Stomach (tissue), 9 donors: ENCODE measurements around the gene MFSD6. TPM values are rescaled to one million over a fixed set of nuclear protein-coding genes. Genes with fewer than 3 reads are reported as not detected.

Source experiments
- DNase-seq, 2 donors: peaks; one replicate each; pipeline versions ENCODE4 v3.0.0 to v3.0.0-alpha.2; 2013 to 2019
- H3K27ac ChIP-seq, 5 donors: fragments of 200-600 bp in 4 of 5; sonication (generic) in 4 of 5; one replicate each; pipeline ENCODE4 v1.5.1; 2013 to 2019; ENCODE audit warnings: mild to moderate bottlenecking in 1 of 5, moderate library complexity in 1 of 5
- H3K27me3 ChIP-seq, 3 donors: fragments of 200-600 bp; sonication (generic); one replicate each; pipeline ENCODE4 v1.5.1; 2017 to 2019; ENCODE audit warnings: mixed run types in 1 of 3
- H3K36me3 ChIP-seq, 4 donors: fragments of 200-600 bp; sonication (generic); 1 replicate in 3 of 4; 2 replicates in 1 of 4; pipeline ENCODE4 v1.5.1; 2016 to 2019
- H3K4me1 ChIP-seq, 4 donors: fragments of 200-600 bp; sonication (generic); one replicate each; pipeline ENCODE4 v1.5.1; 2016 to 2019
- H3K4me3 ChIP-seq, 4 donors: fragments of 200-600 bp; sonication (generic) in 3 of 4; one replicate each; pipeline ENCODE4 v1.5.1; 2016 to 2019; ENCODE audit warnings: mild to moderate bottlenecking in 1 of 4
- H3K9me3 ChIP-seq, 4 donors: fragments of 200-600 bp; sonication (generic); one replicate each; pipeline ENCODE4 v1.5.1; 2016 to 2019
- CTCF ChIP-seq, 7 experiments: fragments of 450-650 bp in 4 of 7; fragments of 200-600 bp in 3 of 7; sonication (generic) in 3 of 7; IDR thresholded peaks; one replicate each; pipeline ENCODE4 v1.5.1; 2016 to 2019; ENCODE audit warnings: antibody characterized with exemption in 7 of 7, control low read depth in 2 of 7, mild to moderate bottlenecking in 1 of 7
- EP300 ChIP-seq: sonication (generic); formaldehyde crosslinking; IDR thresholded peaks from one replicate; pipeline ENCODE4 v1.6.1; 2017; ENCODE audit warnings: antibody characterized with exemption
- POLR2A ChIP-seq, 4 donors: fragments of 450-650 bp; IDR thresholded peaks; one replicate each; pipeline ENCODE4 v1.6.1; 2016; ENCODE audit warnings: antibody characterized with exemption in 4 of 4, control low read depth in 2 of 4, mild to moderate bottlenecking in 1 of 4, moderate library complexity in 1 of 4
- POLR2AphosphoS5 ChIP-seq, 3 donors: sonication (generic); formaldehyde crosslinking; IDR thresholded peaks; one replicate each; pipeline ENCODE4 v1.6.1; 2016; ENCODE audit warnings: antibody characterized with exemption in 3 of 3
- WGBS, 5 donors: extraction: QIAGEN DNeasy Blood & Tissue Kit in 3 of 5; methylation state at CpG; one replicate each; pipeline versions ENCODE4 v1.1.5 to v1.1.7; 2013 to 2018; 5-methylcytosine and 5-hydroxymethylcytosine counted together
- intact Hi-C: fragments of 100-400 bp; cut with DNase I; formaldehyde crosslinking; loops from one replicate; pipeline ENCODE4 v1.15.1; 2023; ENCODE audit warnings: low total_unique reads
- polyA plus RNA-seq, 3 donors: library from polyadenylated mRNA; stranded (reverse); fragments of 200-250 nt; gene quantifications; one replicate each; pipeline ENCODE4 v1.2.3, GENCODE V29; 2013
- total RNA-seq, 5 donors: library from RNA; depleted of rRNA; stranded (reverse); fragments of >200 nt; gene quantifications; one replicate each; pipeline versions ENCODE4 v1.1.0 to v1.2.3, GENCODE V29; 2014 to 2016
- donor health status: healthy with polysubstance abuse.
- donor health status: Bipolar disorder and iron deficiency.
- donor health status: healthy.

The MFSD6 gene
- total and polyA plus RNA-seq, 8 donors = 9.2 to 134 (median 37.2) TPM

- Histone ChIP-seq H3K4me1 (peaks cover 7 to 38% (median 25%) of the 10 kb centered on the region in 4 donors), H3K9me3 (no peaks in the 10 kb centered on the region), H3K27me3 (no peaks in the 10 kb centered on the region), H3K4me3 (no peak overlapping the region), H3K36me3 (peaks cover 0 to 59% (median 37%) of the 10 kb centered on the region in 4 donors), H3K27ac (peak overlapping the region; percentile 64 to 75 (median 68))
- intact Hi-C loops = no loop called here
- TF ChIP-seq POLR2AphosphoS5 (IDR thresholded peaks at IDR 0.05) = peak in 2 of 3 donors; percentile 30 to 47
- no peak for TF ChIP-seq EP300
- TF ChIP-seq CTCF (IDR thresholded peaks at IDR 0.05) = peak in 1 of 7 experiments; percentile 28
- no peak for TF ChIP-seq POLR2A (IDR thresholded peaks at IDR 0.05)
- peak in 1 of 2 donors; percentile 64 for DNase-seq
- WGBS, 5 donors = 37 to 67% (median 46%) methylated on average over 7 of the region's 7 CpGs
Measured at GRCh38 chr2:190500054-190500502, 91.9 kb downstream of the MFSD6 start.

DNA sequence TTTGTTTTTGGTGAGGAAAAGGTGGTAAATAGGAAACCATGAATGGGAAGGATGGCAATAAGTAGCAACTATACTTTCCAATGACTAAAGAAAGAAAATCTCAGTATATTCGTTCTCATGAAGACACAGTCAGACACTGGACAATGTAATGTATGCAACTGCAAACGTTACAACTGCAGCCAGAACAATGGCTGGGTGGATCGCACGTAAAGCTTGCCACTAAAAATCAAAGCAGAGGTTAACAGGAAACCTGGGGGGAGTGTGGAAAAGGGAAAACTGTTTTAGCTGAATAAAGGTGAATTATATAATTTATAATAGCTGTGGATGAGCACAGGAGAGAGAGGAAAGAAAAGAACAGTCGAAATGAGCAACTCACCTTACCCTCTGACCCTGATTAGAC lies 93.1 kb downstream of the MFSD6 start:
- H3K36me3 ChIP-seq = peaks cover 0 to 70% (median 47%) of the 10 kb centered on the region in 4 donors
- H3K9me3 ChIP-seq = no peaks in the 10 kb centered on the region
- peaks cover 7 to 43% (median 25%) of the 10 kb centered on the region in 4 donors for H3K4me1 ChIP-seq
- H3K27me3 ChIP-seq = no peaks in the 10 kb centered on the region
- no peak for DNase-seq
- 60 to 75% (median 72%) methylated on average over 5 of the region's 5 CpGs for WGBS, 5 donors
- intact Hi-C loops = no loop called here
- TF ChIP-seq POLR2A (IDR thresholded peaks at IDR 0.05) (no peak), EP300 (no peak), POLR2AphosphoS5 (IDR thresholded peaks at IDR 0.05) (no peak), CTCF (IDR thresholded peaks at IDR 0.05) (no peak)
- H3K4me3 ChIP-seq = no peak overlapping the region
- H3K27ac ChIP-seq = peak overlapping the region in 1 of 5 donors; percentile 75

GRCh38 chr2:190501702-190502407 lies 93.7 kb downstream of the MFSD6 start:
- intact Hi-C loops = no loop called here
- Histone ChIP-seq H3K4me1 (peaks cover 7 to 43% (median 25%) of the 10 kb centered on the region in 4 donors), H3K9me3 (no peaks in the 10 kb centered on the region), H3K27me3 (no peaks in the 10 kb centered on the region), H3K27ac (peak overlapping the region in 1 of 5 donors; percentile 75), H3K4me3 (no peak overlapping the region), H3K36me3 (peaks cover 0 to 73% (median 51%) of the 10 kb centered on the region in 4 donors)
- DNase-seq = no peak
- TF ChIP-seq CTCF (IDR thresholded peaks at IDR 0.05) (no peak), POLR2A (IDR thresholded peaks at IDR 0.05) (no peak), POLR2AphosphoS5 (IDR thresholded peaks at IDR 0.05) (no peak), EP300 (no peak)
- WGBS, 5 donors = 48 to 58% (median 57%) methylated on average over 3 of the region's 3 CpGs

DNA sequence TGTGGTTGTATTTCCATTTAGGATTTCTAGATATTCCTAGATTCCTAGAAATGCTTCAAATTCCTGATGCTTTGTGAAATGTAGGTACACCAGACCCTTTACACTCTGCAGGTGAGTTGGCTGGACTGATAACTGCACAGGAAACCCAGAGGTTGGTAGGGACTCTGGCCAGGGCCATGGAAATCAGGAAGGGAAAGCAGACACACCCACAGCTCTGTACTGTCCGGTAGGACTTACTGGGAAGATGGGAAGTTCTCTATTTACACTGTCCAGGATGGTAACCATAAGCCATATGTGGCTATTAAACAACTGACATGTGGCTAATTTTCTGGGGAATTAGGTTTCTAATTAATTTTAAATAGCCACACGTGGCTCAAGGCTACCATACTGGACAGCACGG lies 94.9 kb downstream of the MFSD6 start:
- TF ChIP-seq CTCF (IDR thresholded peaks at IDR 0.05) (no peak), EP300 (no peak), POLR2AphosphoS5 (IDR thresholded peaks at IDR 0.05) (no peak), POLR2A (IDR thresholded peaks at IDR 0.05) (no peak)
- intact Hi-C loops = no loop called here
- no peak for DNase-seq
- no peak overlapping the region for H3K4me3 ChIP-seq
- peaks cover 0 to 64% (median 43%) of the 10 kb centered on the region in 4 donors for H3K36me3 ChIP-seq
- H3K27ac ChIP-seq = no peak overlapping the region
- no peaks in the 10 kb centered on the region for H3K27me3 ChIP-seq
- no peaks in the 10 kb centered on the region for H3K9me3 ChIP-seq
- 78 to 88% (median 83%) methylated on average over 3 of the region's 3 CpGs for WGBS, 5 donors
- peaks cover 7 to 43% (median 25%) of the 10 kb centered on the region in 4 donors for H3K4me1 ChIP-seq
